Mesendoderm (in vitro differentiated cells): ENCODE measurements around the gene HNRNPUL1.
A peak's percentile ranks its signal among the peaks of the same experiment; 100 is the strongest.

ENCODE experiments used
- DNase-seq: peaks from one replicate; pipeline ENCODE4 v3.0.0; 2013
- H2AK5ac ChIP-seq: 2 replicates; pipeline ENCODE4 v1.6.1; 2013; ENCODE audit warnings: low read length, inconsistent platforms
- H2BK120ac ChIP-seq: 2 replicates; pipeline ENCODE4 v1.6.1; 2013; ENCODE audit warnings: low read depth, mild to moderate bottlenecking, low read length, moderate library complexity, mixed read lengths
- H2BK15ac ChIP-seq: replicated peaks from 2 replicates; pipeline ENCODE4 v1.6.1; 2013; ENCODE audit warnings: low read depth, mild to moderate bottlenecking, moderate library complexity
- H2BK5ac ChIP-seq: 2 replicates; pipeline ENCODE4 v1.6.1; 2013; ENCODE audit warnings: low read length, inconsistent platforms
- H3K18ac ChIP-seq: 2 replicates; pipeline ENCODE4 v1.6.1; 2013; ENCODE audit warnings: mild to moderate bottlenecking, low read length, mixed read lengths
- H3K23ac ChIP-seq: one replicate; pipeline ENCODE4 v1.6.1; 2013; ENCODE audit warnings: low read length
- H3K27ac ChIP-seq: 2 replicates; pipeline ENCODE4 v1.5.1; 2013; ENCODE audit warnings: low read depth, mild to moderate bottlenecking, inconsistent platforms, low read length, moderate library complexity
- H3K27me3 ChIP-seq: 2 replicates; pipeline ENCODE4 v1.6.1; 2013; ENCODE audit warnings: low read length, control low read depth, mild to moderate bottlenecking, inconsistent platforms; ENCODE audit not compliant: insufficient read depth, poor library complexity
- H3K36me3 ChIP-seq: 2 replicates; pipeline ENCODE4 v1.6.1; 2013; ENCODE audit warnings: low read length, inconsistent platforms; ENCODE audit not compliant: control insufficient read depth, insufficient read depth
- H3K4ac ChIP-seq: one replicate; pipeline ENCODE4 v1.6.1; 2013; ENCODE audit warnings: low read depth, mild to moderate bottlenecking, low read length, moderate library complexity
- H3K4me1 ChIP-seq: 2 replicates; pipeline ENCODE4 v1.6.1; 2013; ENCODE audit warnings: low read depth, low read length, inconsistent platforms; ENCODE audit not compliant: control insufficient read depth
- H3K4me2 ChIP-seq: 2 replicates; pipeline ENCODE4 v1.6.1; 2013; ENCODE audit warnings: low read length
- H3K4me3 ChIP-seq: 2 replicates; pipeline ENCODE4 v1.5.1; 2013; ENCODE audit warnings: mild to moderate bottlenecking, low read length
- H3K56ac ChIP-seq: one replicate; pipeline ENCODE4 v1.6.1; 2013; ENCODE audit warnings: low read length
- H3K79me1 ChIP-seq: 2 replicates; pipeline ENCODE4 v1.6.1; 2013; ENCODE audit warnings: low read length, inconsistent platforms
- H3K79me2 ChIP-seq: 2 replicates; pipeline ENCODE4 v1.6.1; 2013; ENCODE audit warnings: mild to moderate bottlenecking, low read length; ENCODE audit not compliant: control insufficient read depth, insufficient read depth
- H3K9ac ChIP-seq: 2 replicates; pipeline ENCODE4 v1.6.1; 2013; ENCODE audit warnings: low read length, inconsistent platforms
- H4K5ac ChIP-seq: one replicate; pipeline ENCODE4 v1.6.1; 2013; ENCODE audit warnings: low read length
- H4K8ac ChIP-seq: one replicate; pipeline ENCODE4 v1.6.1; 2013; ENCODE audit warnings: low read depth, mild to moderate bottlenecking, control low read depth, low read length, moderate library complexity
- WGBS: extraction: QIAGEN DNeasy Blood & Tissue Kit; methylation state at CpG from one replicate; pipeline ENCODE4 v1.1.7; 2013; ENCODE audit warnings: low lambda C conversion rate, missing lambda C conversion rate; ENCODE audit not compliant: insufficient coverage; ENCODE audit errors: extremely low coverage; 5-methylcytosine and 5-hydroxymethylcytosine counted together

Gene HNRNPUL1

DNA sequence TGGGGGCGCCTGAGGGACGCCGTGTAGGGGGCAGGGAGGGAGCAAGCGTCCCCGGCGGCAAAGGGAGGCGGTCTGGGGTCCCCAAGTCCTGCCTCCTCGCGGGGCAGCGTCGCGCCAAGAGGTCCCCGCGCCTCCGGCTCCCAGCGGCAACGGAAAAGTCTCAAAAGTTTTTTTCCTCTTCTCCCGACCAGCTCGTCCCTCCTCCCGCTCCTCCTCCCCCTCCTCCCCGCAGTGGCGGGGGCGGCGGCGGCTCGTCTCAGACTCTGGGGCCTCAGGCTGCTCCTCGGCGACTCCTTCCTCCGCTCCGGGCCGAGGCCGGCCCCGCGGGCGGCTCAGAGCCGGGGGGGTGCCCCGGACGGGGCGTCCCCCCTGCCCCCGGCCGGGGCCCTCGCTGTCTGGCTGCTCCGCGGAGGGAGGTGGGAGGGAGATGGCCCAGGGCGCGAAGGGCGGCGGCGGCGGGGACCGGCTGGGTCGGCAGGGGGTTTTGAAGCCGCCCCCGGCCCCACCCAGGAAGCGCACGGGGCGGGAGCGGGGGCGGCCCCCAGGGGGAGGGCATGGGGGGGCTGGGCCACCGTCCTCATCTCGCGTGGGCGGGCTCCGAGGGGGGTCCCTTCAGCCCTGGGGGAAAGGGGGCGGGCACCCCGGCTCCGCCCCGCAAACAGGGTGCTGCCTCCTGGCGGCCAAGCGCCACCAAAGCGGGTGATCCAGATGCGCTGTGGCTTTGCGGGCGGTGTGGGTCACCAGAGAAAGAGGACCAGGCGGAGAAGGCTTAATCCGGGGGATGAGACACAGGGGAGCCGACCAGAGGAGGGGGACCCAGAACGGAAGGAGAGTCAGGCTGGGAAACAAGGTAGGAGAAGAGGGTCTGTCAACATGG is 89.5 kb downstream of the HNRNPUL1 start, which contains the start of gene TGFB1:
TGFB1 (minus strand) TSS at position 457 of the 877 bp plus-strand sequence. CDS start 878 bp downstream, outside the sequence.
- Histone ChIP-seq H3K4me2 (peak within 1 kb of the TSS; percentile 84), H2BK5ac (peak within 1 kb of the TSS; percentile 53), H3K4ac (peak within 1 kb of the TSS; percentile 93), H3K9ac (peak within 1 kb of the TSS; percentile 95), H3K4me3 (peak within 1 kb of the TSS; percentile 96), H3K27ac (peak within 1 kb of the TSS; percentile 82), H2BK15ac (no peak within 1 kb of the TSS), H3K79me2 (peaks cover 26% of the 10 kb centered on the region), H2BK120ac (peak within 1 kb of the TSS; percentile 37), H3K36me3 (no peaks in the 10 kb centered on the region), H4K5ac (no peak within 1 kb of the TSS), H3K27me3 (no peaks in the 10 kb centered on the region), H2AK5ac (peak within 1 kb of the TSS; percentile 73), H3K23ac (peak within 1 kb of the TSS; percentile 99), H4K8ac (no peak within 1 kb of the TSS), H3K79me1 (peaks cover 10% of the 10 kb centered on the region), H3K4me1 (no peaks in the 10 kb centered on the region), H3K18ac (peak within 1 kb of the TSS; percentile 91), H3K56ac (peak within 1 kb of the TSS; percentile 97)
- no CpG with 5 or more reads among the region's 78 CpGs for WGBS
- DNase-seq: peak; percentile 85

GRCh38 chr19:41354343-41354953 is 90.3 kb downstream of the HNRNPUL1 start:
- H3K23ac ChIP-seq: no peak overlapping the region
- peak overlapping the region; percentile 75 for H3K9ac ChIP-seq
- peak overlapping the region; percentile 77 for H3K56ac ChIP-seq
- H2BK120ac ChIP-seq: no peak overlapping the region
- no peak overlapping the region for H2AK5ac ChIP-seq
- no peak overlapping the region for H2BK5ac ChIP-seq
- no peaks in the 10 kb centered on the region for H3K36me3 ChIP-seq
- H3K27me3 ChIP-seq: no peaks in the 10 kb centered on the region
- H3K27ac ChIP-seq: no peak overlapping the region
- H4K8ac ChIP-seq: no peak overlapping the region
- H3K79me2 ChIP-seq: peaks cover 26% of the 10 kb centered on the region
- peak overlapping the region; percentile 40 for H3K4me2 ChIP-seq
- peaks cover 10% of the 10 kb centered on the region for H3K79me1 ChIP-seq
- no peak overlapping the region for H3K18ac ChIP-seq
- no peaks in the 10 kb centered on the region for H3K4me1 ChIP-seq
- no CpG with 5 or more reads among the region's 23 CpGs for WGBS
- H4K5ac ChIP-seq: no peak overlapping the region
- peak overlapping the region; percentile 10 for H3K4me3 ChIP-seq
- H2BK15ac ChIP-seq: no peak overlapping the region
- no peak overlapping the region for H3K4ac ChIP-seq
- no peak for DNase-seq

- no peak overlapping the region for H2AK5ac ChIP-seq
- no peaks in the 10 kb centered on the region for H3K4me1 ChIP-seq
- no peak overlapping the region for H3K56ac ChIP-seq
- H3K18ac ChIP-seq: no peak overlapping the region
- no peak overlapping the region for H2BK5ac ChIP-seq
- H3K4me3 ChIP-seq: no peak overlapping the region
- no CpG with 5 or more reads among the region's 1 CpG for WGBS
- H3K4me2 ChIP-seq: no peak overlapping the region
- no peak overlapping the region for H3K4ac ChIP-seq
- no peak for DNase-seq
- no peak overlapping the region for H4K5ac ChIP-seq
- no peak overlapping the region for H4K8ac ChIP-seq
- no peaks in the 10 kb centered on the region for H3K36me3 ChIP-seq
- no peak overlapping the region for H2BK15ac ChIP-seq
- H3K23ac ChIP-seq: no peak overlapping the region
- no peak overlapping the region for H3K27ac ChIP-seq
- no peak overlapping the region for H3K9ac ChIP-seq
- peaks cover 26% of the 10 kb centered on the region for H3K79me2 ChIP-seq
- no peaks in the 10 kb centered on the region for H3K27me3 ChIP-seq
- peaks cover 8% of the 10 kb centered on the region for H3K79me1 ChIP-seq
- H2BK120ac ChIP-seq: no peak overlapping the region
These were observed 90.9 kb downstream of the HNRNPUL1 start for GRCh38 chr19:41355035-41355434.

GRCh38 chr19:41355802-41356201 is 91.6 kb downstream of the HNRNPUL1 start:
- no peak overlapping the region for H3K23ac ChIP-seq
- H3K27me3 ChIP-seq: no peaks in the 10 kb centered on the region
- peaks cover 23% of the 10 kb centered on the region for H3K79me2 ChIP-seq
- no peak overlapping the region for H4K5ac ChIP-seq
- WGBS: no CpG with 5 or more reads among the region's 3 CpGs
- H3K36me3 ChIP-seq: no peaks in the 10 kb centered on the region
- H3K4me1 ChIP-seq: no peaks in the 10 kb centered on the region
- H3K4me2 ChIP-seq: no peak overlapping the region
- no peak overlapping the region for H3K18ac ChIP-seq
- no peak overlapping the region for H3K56ac ChIP-seq
- no peak overlapping the region for H2BK120ac ChIP-seq
- no peak overlapping the region for H4K8ac ChIP-seq
- H3K79me1 ChIP-seq: peaks cover 8% of the 10 kb centered on the region
- no peak overlapping the region for H3K4me3 ChIP-seq
- no peak overlapping the region for H2AK5ac ChIP-seq
- H3K4ac ChIP-seq: no peak overlapping the region
- H3K27ac ChIP-seq: no peak overlapping the region
- H2BK15ac ChIP-seq: no peak overlapping the region
- no peak overlapping the region for H2BK5ac ChIP-seq
- DNase-seq: no peak
- no peak overlapping the region for H3K9ac ChIP-seq

GRCh38 chr19:41356984-41357739 is 93.0 kb downstream of the HNRNPUL1 start:
- H3K4me2 ChIP-seq: no peak overlapping the region
- no peak overlapping the region for H3K4me3 ChIP-seq
- peaks cover 11% of the 10 kb centered on the region for H3K79me2 ChIP-seq
- no peaks in the 10 kb centered on the region for H3K36me3 ChIP-seq
- peaks cover 4% of the 10 kb centered on the region for H3K79me1 ChIP-seq
- no peak overlapping the region for H2BK15ac ChIP-seq
- H2BK120ac ChIP-seq: no peak overlapping the region
- H3K23ac ChIP-seq: no peak overlapping the region
- no peak overlapping the region for H4K5ac ChIP-seq
- H3K27me3 ChIP-seq: no peaks in the 10 kb centered on the region
- H3K9ac ChIP-seq: no peak overlapping the region
- no peaks in the 10 kb centered on the region for H3K4me1 ChIP-seq
- H2BK5ac ChIP-seq: no peak overlapping the region
- no peak for DNase-seq
- H3K27ac ChIP-seq: no peak overlapping the region
- H4K8ac ChIP-seq: no peak overlapping the region
- no peak overlapping the region for H3K4ac ChIP-seq
- no peak overlapping the region for H2AK5ac ChIP-seq
- WGBS: no CpG with 5 or more reads among the region's 11 CpGs
- H3K18ac ChIP-seq: no peak overlapping the region
- peak overlapping the region; percentile 30 for H3K56ac ChIP-seq
